Ovary (tissue), 3 donors: ENCODE results near the gene WNK1.

Experiments used
- EP300 ChIP-seq: sonication (generic); formaldehyde crosslinking; IDR thresholded peaks from one replicate; pipeline ENCODE4 v1.6.1; 2017; ENCODE audit warnings: antibody characterized with exemption
- POLR2A ChIP-seq: fragments of 450-650 bp; IDR thresholded peaks from one replicate; pipeline ENCODE4 v1.6.1; 2017; ENCODE audit warnings: antibody characterized with exemption, mild to moderate bottlenecking, moderate library complexity
- TF ChIP-seq, protein P1 (sequence below), 3 donors: fragments of 450-650 bp in 2 of 3; fragments of 200-600 bp in 1 of 3; IDR thresholded peaks; one replicate each; pipeline versions ENCODE4 v1.5.1 to v1.8.0; 2016 to 2022; ENCODE audit warnings: antibody characterized with exemption in 3 of 3, mild to moderate bottlenecking in 1 of 3
- donor health status: DM: no; HTN: no; CAD: no.

GRCh38 chr12:857611-858010, 105.2 kb downstream of the WNK1 start:
- TF ChIP-seq, protein P1, sequence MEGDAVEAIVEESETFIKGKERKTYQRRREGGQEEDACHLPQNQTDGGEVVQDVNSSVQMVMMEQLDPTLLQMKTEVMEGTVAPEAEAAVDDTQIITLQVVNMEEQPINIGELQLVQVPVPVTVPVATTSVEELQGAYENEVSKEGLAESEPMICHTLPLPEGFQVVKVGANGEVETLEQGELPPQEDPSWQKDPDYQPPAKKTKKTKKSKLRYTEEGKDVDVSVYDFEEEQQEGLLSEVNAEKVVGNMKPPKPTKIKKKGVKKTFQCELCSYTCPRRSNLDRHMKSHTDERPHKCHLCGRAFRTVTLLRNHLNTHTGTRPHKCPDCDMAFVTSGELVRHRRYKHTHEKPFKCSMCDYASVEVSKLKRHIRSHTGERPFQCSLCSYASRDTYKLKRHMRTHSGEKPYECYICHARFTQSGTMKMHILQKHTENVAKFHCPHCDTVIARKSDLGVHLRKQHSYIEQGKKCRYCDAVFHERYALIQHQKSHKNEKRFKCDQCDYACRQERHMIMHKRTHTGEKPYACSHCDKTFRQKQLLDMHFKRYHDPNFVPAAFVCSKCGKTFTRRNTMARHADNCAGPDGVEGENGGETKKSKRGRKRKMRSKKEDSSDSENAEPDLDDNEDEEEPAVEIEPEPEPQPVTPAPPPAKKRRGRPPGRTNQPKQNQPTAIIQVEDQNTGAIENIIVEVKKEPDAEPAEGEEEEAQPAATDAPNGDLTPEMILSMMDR (IDR thresholded peaks at IDR 0.05): no peak
- no peak for TF ChIP-seq POLR2A
- TF ChIP-seq EP300: no peak
